Measurements from ENCODE around the gene TMEM144.

TMEM144 gene

DNA sequence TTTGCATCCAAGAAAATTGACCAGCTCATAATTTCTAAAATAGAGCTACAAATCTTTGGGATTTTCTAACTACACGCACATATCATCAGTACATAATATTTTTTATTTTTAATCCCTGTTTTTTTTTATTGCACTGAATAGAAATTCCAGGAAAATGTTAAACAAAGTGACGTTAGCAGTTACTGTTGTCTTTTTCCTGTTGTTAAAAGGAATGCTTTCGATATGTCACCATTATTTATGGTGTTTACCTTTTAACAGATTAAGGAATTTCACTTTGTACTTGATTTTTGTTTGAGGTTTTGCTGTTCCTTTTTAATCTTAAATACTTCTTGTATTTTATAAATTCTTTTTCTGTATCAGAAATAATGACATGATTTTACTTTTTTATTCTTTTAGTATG is 89.7 kb downstream of the TMEM144 start:
- no peak for DNase-seq (ENCODE audit: low spot score)

DNA sequence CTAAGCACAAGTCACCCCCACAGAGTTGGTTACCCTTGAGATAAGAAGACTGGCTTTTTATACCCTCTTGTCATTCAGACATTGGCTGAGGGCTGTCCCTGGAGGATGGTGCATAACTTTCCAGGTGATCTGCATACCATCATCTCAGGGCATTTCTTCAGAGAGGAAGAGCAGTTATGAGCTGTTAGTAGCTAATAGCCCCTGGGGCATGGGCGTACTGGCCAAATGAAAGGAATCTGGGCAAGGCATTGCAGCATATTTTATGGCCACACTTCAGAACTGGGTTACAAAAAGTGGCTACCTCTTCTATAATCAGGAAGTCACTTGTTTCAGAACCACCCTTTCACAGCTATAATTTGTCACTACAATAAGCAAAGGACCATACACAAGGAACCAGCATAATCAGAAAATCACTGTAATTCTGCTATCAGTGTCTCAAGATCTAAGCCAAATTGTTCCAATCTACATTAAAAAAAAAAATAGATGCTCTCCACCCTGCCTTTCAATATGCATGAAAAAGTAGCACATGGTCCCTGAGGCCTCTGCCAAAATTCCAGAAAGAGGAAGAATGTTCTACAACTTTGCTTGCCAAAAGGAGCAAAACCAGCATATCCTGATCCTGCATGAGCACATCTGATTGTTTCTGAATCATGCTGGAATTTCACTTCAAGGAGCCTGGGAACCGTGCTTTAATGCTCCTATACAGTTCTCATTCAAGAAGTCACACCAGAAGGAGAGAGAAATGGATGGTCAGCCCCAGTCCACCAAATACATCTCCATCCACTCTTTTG is 92.0 kb downstream of the TMEM144 start:
- no peak for DNase-seq (ENCODE audit: low spot score)

DNA sequence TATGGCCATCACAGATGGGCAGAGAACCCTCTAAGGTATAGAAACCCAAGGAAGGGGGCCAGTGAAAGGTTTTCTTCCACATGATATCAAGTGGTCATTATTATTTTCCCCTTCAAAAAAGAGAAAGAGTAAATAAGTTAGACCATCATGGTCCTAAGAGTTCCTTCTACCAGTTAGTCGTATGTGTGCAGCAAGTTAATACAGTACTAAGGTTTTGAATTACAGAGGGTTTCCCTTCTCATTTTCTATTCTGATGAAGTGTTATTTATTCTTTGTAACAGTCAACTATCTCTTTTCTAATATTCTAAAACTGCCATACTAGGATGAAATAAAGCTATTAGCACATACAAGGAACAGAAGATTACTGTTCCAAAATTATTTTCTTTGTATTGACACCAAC is 94.4 kb downstream of the TMEM144 start:
- DNase-seq (ENCODE audit: low spot score) = no peak
